ENCODE data around the gene TMEM109. TPM values are rescaled to one million over a fixed set of nuclear protein-coding genes. Genes with fewer than 3 reads are reported as not detected.

The TMEM109 gene
- polyA plus RNA-seq, 3 donors from 2014 or later: 292 to 631 (median 400) TPM

GRCh38 chr11:60872961-60873524 is 40.9 kb upstream of the TMEM109 start:
- H3K4me1 Mint-ChIP-seq: peaks cover 0 to 2% of the 10 kb centered on the region in 2 donors
- no peaks in the 10 kb centered on the region for H3K9me3 Mint-ChIP-seq
- H3K4me3 Mint-ChIP-seq: no peak overlapping the region
- H3K27ac Mint-ChIP-seq: no peak overlapping the region
- peaks cover 0 to 4% (median 3%) of the 10 kb centered on the region in 3 donors for H3K27me3 Mint-ChIP-seq (ENCODE audit: low read depth in 3 of 3)
- H3K36me3 Mint-ChIP-seq: no peaks in the 10 kb centered on the region
- no peak for DNase-seq

GRCh38 chr11:60873533-60873932 is 40.4 kb upstream of the TMEM109 start:
- Mint-ChIP-seq H3K27ac (no peak overlapping the region), H3K9me3 (no peaks in the 10 kb centered on the region), H3K36me3 (no peaks in the 10 kb centered on the region), H3K27me3 (ENCODE audit: low read depth in 3 of 3) (peaks cover 0 to 4% (median 3%) of the 10 kb centered on the region in 3 donors), H3K4me1 (peaks cover 0 to under 1% of the 10 kb centered on the region in 2 donors), H3K4me3 (no peak overlapping the region)
- no peak for DNase-seq

DNA sequence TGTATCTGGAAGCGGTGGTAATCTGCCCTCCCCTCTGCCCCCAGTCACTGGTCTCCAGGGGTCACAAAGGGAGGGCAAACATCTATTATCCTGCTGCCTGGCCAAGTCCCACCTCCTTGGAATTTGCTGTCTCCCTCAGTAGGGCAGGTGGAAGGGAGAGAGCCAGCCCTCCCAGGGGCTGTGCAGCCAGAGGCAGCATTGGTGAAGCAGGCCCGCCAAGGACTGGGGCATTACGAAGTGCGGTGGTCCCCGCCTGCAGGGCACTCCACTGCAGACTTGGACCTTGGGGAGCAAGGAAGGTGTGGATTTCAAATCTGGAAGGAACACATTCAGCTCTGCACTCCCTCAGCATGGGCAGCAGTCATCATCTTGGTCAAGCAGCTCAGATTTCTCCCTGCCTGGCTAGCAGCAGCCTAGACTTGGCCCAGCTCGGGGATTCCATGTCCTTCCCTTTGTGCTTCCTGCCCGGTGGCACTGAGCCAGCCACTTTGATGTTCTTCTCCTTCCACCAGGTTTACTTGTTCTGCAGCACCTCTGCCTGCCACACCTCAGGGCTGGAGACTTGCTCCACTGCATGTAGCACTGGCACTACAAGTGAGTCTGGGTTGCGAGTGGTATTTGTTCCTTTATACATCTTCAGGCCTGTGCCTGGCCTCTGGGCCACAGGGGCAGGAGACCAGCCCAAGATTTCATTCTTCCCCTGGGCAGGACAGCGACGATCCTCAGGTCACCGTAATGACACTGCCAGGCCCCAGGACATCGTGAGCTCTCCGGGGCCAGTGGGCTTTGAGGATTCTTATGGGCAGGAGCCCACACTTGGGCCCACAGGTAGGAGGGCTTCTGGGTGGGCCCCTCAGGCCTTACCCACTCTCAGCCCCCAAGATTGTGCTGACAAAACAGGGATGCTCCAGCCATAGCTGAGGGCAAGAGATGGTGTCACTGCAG is 39.3 kb upstream of the TMEM109 start:
- Mint-ChIP-seq H3K27me3 (ENCODE audit: low read depth in 3 of 3) (peaks cover 0 to 3% (median 0%) of the 10 kb centered on the region in 3 donors), H3K9me3 (no peaks in the 10 kb centered on the region), H3K27ac (no peak overlapping the region), H3K4me1 (no peaks in the 10 kb centered on the region), H3K4me3 (no peak overlapping the region), H3K36me3 (peaks cover 0 to 7% (median 0%) of the 10 kb centered on the region in 3 donors)
- DNase-seq: no peak

- no peak overlapping the region for H3K4me3 Mint-ChIP-seq
- peaks cover 0 to 3% (median 0%) of the 10 kb centered on the region in 3 donors for H3K27me3 Mint-ChIP-seq (ENCODE audit: low read depth in 3 of 3)
- no peak for DNase-seq
- peaks cover under 1 to 11% (median 4%) of the 10 kb centered on the region in 3 donors for H3K36me3 Mint-ChIP-seq
- no peaks in the 10 kb centered on the region for H3K9me3 Mint-ChIP-seq
- no peak overlapping the region for H3K27ac Mint-ChIP-seq
- no peaks in the 10 kb centered on the region for H3K4me1 Mint-ChIP-seq
Observed at GRCh38 chr11:60875366-60876167, 38.4 kb upstream of the TMEM109 start.

GRCh38 chr11:60876168-60876485 is 37.8 kb upstream of the TMEM109 start:
- DNase-seq: no peak
- H3K27me3 Mint-ChIP-seq (ENCODE audit: low read depth in 3 of 3): peaks cover 0 to 3% (median 2%) of the 10 kb centered on the region in 3 donors
- H3K36me3 Mint-ChIP-seq: peaks cover 4 to 16% (median 8%) of the 10 kb centered on the region in 3 donors
- H3K9me3 Mint-ChIP-seq: no peaks in the 10 kb centered on the region
- no peak overlapping the region for H3K27ac Mint-ChIP-seq
- H3K4me3 Mint-ChIP-seq: no peak overlapping the region
- no peaks in the 10 kb centered on the region for H3K4me1 Mint-ChIP-seq

DNA sequence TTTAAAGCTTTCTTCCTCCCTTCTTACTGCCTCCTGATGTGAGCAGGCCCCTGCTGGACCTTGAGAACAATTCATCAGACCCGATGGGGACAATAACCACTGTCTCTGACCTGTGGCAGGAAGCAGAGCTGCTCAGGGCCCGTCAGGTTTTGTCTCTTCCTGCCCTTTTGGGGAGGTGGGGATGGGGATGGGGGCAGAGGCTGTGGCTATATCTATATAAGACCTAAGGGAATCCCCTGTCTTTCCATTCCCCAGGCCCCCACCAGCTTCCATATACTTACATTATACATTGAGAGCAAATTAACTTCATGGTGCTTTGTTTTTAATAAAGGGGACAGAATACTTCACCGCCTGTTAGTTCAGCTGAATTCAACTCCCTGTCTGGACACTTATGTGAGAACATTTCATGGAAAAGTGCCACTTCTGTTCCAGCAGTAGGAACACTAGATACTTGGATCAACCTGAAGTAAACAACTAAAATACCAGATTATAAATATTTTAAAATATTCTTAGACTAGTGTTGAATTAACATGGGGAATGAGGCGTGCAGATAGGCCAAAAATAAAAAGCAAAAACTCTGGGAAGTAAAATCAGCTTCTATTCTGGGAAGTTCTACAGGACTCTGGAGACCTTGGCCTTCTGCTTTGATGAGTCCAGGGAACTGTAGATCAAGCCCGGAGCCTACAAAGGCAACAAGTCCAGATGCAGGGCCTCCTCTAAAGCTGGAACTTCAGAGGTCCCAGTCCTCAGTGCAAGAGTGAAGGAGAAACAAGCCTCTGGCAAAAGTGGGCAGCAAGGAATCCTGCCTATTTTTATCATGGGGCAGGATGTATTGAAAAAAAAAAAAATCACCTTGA is 35.5 kb upstream of the TMEM109 start:
- no peaks in the 10 kb centered on the region for H3K9me3 Mint-ChIP-seq
- no peak overlapping the region for H3K4me3 Mint-ChIP-seq
- H3K36me3 Mint-ChIP-seq: peaks cover 4 to 27% (median 8%) of the 10 kb centered on the region in 3 donors
- H3K27me3 Mint-ChIP-seq (ENCODE audit: low read depth in 3 of 3): peaks cover 0 to 2% (median 0%) of the 10 kb centered on the region in 3 donors
- no peak for DNase-seq
- H3K27ac Mint-ChIP-seq: no peak overlapping the region
- H3K4me1 Mint-ChIP-seq: no peaks in the 10 kb centered on the region

DNA sequence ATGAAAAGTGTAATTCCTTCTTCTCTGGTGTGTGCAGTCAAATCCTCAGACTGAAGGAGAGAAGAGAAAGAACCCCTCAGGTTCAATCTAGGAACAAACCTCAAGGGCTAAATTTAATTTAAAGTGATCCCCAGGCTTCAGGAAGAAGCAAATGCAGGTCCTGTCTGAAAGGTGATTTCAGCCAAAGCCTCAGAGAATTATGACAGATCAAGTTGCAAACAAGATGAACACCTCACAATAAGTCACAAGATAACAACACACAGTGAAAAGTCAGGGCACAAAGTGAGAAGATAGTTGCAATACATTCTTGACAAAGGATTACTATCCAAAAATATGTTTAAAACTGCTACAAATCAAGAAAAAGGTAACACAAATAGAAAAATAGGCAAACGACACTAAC is 34.9 kb upstream of the TMEM109 start:
- Mint-ChIP-seq H3K4me3 (no peak overlapping the region), H3K27me3 (ENCODE audit: low read depth in 3 of 3) (peaks cover 0 to 2% (median 0%) of the 10 kb centered on the region in 3 donors), H3K9me3 (no peaks in the 10 kb centered on the region), H3K4me1 (no peaks in the 10 kb centered on the region), H3K27ac (no peak overlapping the region), H3K36me3 (peaks cover 4 to 29% (median 8%) of the 10 kb centered on the region in 3 donors)
- DNase-seq: no peak

DNA sequence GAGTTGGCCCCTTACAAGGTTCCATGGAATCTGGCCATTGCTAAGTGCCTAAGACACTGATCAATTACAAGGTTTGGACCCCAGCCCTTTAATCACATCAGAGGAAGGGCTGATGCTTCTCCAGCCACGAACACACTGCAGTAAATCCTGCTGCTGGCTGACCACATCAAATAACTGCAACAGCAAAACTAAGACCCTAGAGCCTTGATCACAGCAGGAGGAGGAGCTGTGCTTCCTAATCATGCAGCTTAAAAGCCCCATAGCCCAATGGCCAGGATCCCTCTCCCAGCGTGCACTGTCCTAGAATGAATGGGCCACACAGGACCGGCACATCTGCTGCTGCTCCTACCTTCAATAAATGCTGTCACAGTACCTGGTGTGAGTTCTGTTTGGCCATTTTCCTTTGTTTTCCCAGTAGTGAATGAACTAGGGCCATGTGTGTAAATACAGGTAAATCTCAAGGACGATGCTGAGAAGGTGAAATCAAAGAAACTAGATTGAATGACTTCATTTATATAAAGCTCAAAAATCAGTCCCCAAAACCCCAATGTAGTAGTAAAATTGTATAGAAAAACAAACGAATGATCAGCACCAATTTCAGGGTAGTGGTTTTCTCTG is 33.9 kb upstream of the TMEM109 start:
- H3K36me3 Mint-ChIP-seq: peaks cover 4 to 31% (median 8%) of the 10 kb centered on the region in 3 donors
- H3K27ac Mint-ChIP-seq: no peak overlapping the region
- H3K4me1 Mint-ChIP-seq: no peaks in the 10 kb centered on the region
- no peaks in the 10 kb centered on the region for H3K9me3 Mint-ChIP-seq
- H3K4me3 Mint-ChIP-seq: no peak overlapping the region
- H3K27me3 Mint-ChIP-seq (ENCODE audit: low read depth in 3 of 3): peaks cover 0 to 2% (median 0%) of the 10 kb centered on the region in 3 donors
- no peak for DNase-seq

GRCh38 chr11:60880643-60881282 is 33.2 kb upstream of the TMEM109 start:
- Mint-ChIP-seq H3K9me3 (no peaks in the 10 kb centered on the region), H3K4me1 (no peaks in the 10 kb centered on the region), H3K27me3 (ENCODE audit: low read depth in 3 of 3) (peaks cover 0 to 2% (median 0%) of the 10 kb centered on the region in 3 donors), H3K4me3 (no peak overlapping the region), H3K36me3 (peaks cover 4 to 35% (median 8%) of the 10 kb centered on the region in 3 donors), H3K27ac (no peak overlapping the region)
- DNase-seq: no peak

DNA sequence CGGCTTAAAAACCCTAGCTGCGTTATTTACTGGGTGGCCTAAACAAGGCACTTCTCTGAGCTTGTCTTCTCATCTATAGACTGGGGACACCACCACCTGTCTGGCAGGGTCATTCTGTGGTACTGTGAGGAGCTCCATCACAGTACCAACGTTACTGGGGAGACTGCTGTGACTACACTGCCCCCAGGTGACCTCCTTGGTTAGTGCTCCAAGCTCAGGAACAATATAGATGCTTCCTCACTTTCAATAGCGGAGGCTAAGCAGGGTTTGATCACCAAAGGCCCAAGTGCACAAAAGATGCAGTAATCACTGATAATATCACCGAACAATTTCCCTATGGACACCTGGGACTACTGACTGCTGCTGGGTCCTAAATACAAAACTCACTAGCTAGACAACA is 26.4 kb upstream of the TMEM109 start:
- Mint-ChIP-seq H3K4me1 (peaks cover 12 to 18% of the 10 kb centered on the region in 2 donors), H3K36me3 (peaks cover 8 to 23% (median 13%) of the 10 kb centered on the region in 3 donors), H3K4me3 (no peak overlapping the region), H3K27ac (no peak overlapping the region), H3K27me3 (ENCODE audit: low read depth in 3 of 3) (peaks cover 0 to 2% (median 0%) of the 10 kb centered on the region in 3 donors), H3K9me3 (no peaks in the 10 kb centered on the region)
- DNase-seq: no peak

DNA sequence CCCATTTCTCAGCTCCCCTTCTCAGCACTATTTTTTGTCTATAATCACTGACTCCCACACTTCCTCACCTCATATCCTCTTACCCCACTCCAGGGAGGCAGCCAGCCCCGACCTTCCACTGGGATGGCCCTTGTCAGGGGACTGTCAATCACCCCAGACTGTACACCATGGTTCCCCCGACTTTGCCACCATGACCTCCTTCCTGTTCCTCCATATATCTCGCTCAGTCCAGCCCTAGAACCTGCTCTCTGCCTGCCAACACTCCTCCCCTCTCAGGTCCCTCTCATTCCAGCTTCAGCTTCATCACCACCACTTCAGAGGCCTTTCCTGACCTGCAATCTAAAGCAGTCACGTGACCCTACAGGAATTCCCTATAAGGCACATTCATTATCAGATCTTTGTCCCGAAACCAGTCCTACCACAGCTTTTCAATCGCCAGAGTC is 24.1 kb upstream of the TMEM109 start:
- H3K9me3 Mint-ChIP-seq: no peaks in the 10 kb centered on the region
- no peak overlapping the region for H3K4me3 Mint-ChIP-seq
- peak overlapping the region in 4 of 6 donors; percentile 27 to 45 (median 34) for H3K27ac Mint-ChIP-seq
- H3K36me3 Mint-ChIP-seq: peaks cover 14 to 30% (median 20%) of the 10 kb centered on the region in 3 donors
- no peak for DNase-seq
- peaks cover 12 to 18% of the 10 kb centered on the region in 2 donors for H3K4me1 Mint-ChIP-seq
- peaks cover 0 to 2% (median 0%) of the 10 kb centered on the region in 3 donors for H3K27me3 Mint-ChIP-seq (ENCODE audit: low read depth in 3 of 3)

DNA sequence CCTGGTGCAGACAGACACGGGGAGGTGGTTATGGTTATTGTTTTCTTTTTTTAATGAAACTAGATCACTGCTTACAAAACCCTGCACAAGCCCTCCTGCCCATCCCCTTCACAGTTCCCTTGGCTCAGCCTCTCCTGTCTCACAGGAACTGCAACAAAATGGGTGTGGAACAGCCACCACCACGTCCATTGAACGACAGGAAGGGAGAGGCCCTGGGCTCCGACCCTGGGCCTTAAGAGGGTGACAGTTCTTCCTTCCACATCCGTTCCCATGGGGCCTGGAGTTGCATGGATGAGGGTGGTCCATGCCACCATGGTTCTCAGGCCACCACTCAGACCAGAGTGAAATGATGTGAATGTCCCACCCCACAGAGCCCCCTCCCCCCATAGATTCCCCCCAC is 23.3 kb upstream of the TMEM109 start:
- DNase-seq: no peak
- Mint-ChIP-seq H3K9me3 (no peaks in the 10 kb centered on the region), H3K27me3 (ENCODE audit: low read depth in 3 of 3) (peaks cover 0 to 2% (median 0%) of the 10 kb centered on the region in 3 donors), H3K36me3 (peaks cover 14 to 31% (median 28%) of the 10 kb centered on the region in 3 donors), H3K4me3 (no peak overlapping the region), H3K4me1 (peaks cover 12 to 18% of the 10 kb centered on the region in 2 donors), H3K27ac (peak overlapping the region in 1 of 6 donors; percentile 28)

All from immature natural killer cell (primary cell).